Body of pancreas (tissue), 4 donors: ENCODE measurements around the gene TIE1.

Source experiments
- CTCF ChIP-seq, 7 experiments: fragments of 450-650 bp in 4 of 7; fragments of 200-600 bp in 3 of 7; sonication (generic) in 3 of 7; IDR thresholded peaks; one replicate each; pipeline ENCODE4 v1.5.1; 2016 to 2019; ENCODE audit warnings: antibody characterized with exemption in 7 of 7
- POLR2A ChIP-seq, 3 donors: fragments of 450-650 bp; IDR thresholded peaks; one replicate each; pipeline ENCODE4 v1.6.1; 2016; ENCODE audit warnings: antibody characterized with exemption in 3 of 3, mild to moderate bottlenecking in 2 of 3

- TF ChIP-seq CTCF (IDR thresholded peaks at IDR 0.05) (no peak), POLR2A (IDR thresholded peaks at IDR 0.05) (no peak)
Measured at GRCh38 chr1:43372172-43372571, 71.4 kb downstream of the TIE1 start.
